BJ (cell line): Measurements from ENCODE around the gene PPM1D. TPM values are rescaled to one million over a fixed set of nuclear protein-coding genes. Genes with fewer than 3 reads are reported as not detected.

Source experiments
- CTCF ChIA-PET: fragments of 350-600 bp; formaldehyde crosslinking; extraction: SDS; loops from one replicate; lab custom pipeline; 2021; ENCODE audit warnings: antibody characterized with exemption, inconsistent platforms; lab: Yijun Ruan, JAX
- POLR2A ChIA-PET: fragments of 300-600 bp; sonication (Branson Sonifier 250); formaldehyde crosslinking; extraction: SDS; loops from one replicate; lab custom pipeline; 2021; ENCODE audit warnings: antibody characterized with exemption; lab: Charles Lee
- DNase-seq: peaks from one replicate; pipeline ENCODE4 v3.0.0-alpha.2; 2011; ENCODE audit warnings: low read depth
- H3K27me3 ChIP-seq: 2 replicates; pipeline ENCODE4 v1.6.0; 2011; ENCODE audit warnings: low read length; ENCODE audit not compliant: control insufficient read depth, insufficient read depth
- H3K36me3 ChIP-seq: 2 replicates; pipeline ENCODE4 v1.5.1; 2011; ENCODE audit warnings: low read length; ENCODE audit not compliant: control insufficient read depth, insufficient read depth
- H3K4me3 ChIP-seq: 2 replicates; pipeline ENCODE4 v1.5.1; 2011; ENCODE audit warnings: low read depth, mild to moderate bottlenecking, control low read depth, low read length
- CTCF ChIP-seq: IDR thresholded peaks from 2 replicates; pipeline ENCODE4 v1.5.1; 2011; ENCODE audit warnings: low read depth, mild to moderate bottlenecking, control low read depth, inconsistent platforms, low read length, moderate library complexity; ENCODE audit not compliant: insufficient read depth
- polyA plus RNA-seq: library from polyadenylated mRNA; depleted of rRNA; stranded (reverse); fragments of >200 nt; gene quantifications from 2 replicates; pipeline ENCODE4 v1.2.3, GENCODE V29; 2011

PPM1D gene
- polyA plus RNA-seq, 1 experiment = 4.2 TPM

- ChIA-PET POLR2A (no interaction called here), CTCF (interaction anchor here (0.9 kb wide), 1 partner anchor 22 kb away, joined by 3 read pairs; no protein-coding TSS in a partner anchor)
- Histone ChIP-seq H3K36me3 (no peaks in the 10 kb centered on the region), H3K27me3 (no peaks in the 10 kb centered on the region), H3K4me3 (no peak overlapping the region)
- TF ChIP-seq CTCF = no peak
- no peak for DNase-seq
These were observed 80.8 kb downstream of the PPM1D start for GRCh38 chr17:60680754-60681153.

GRCh38 chr17:60685437-60685836, 85.4 kb downstream of the PPM1D start:
- ChIA-PET CTCF (no interaction called here), POLR2A (no interaction called here)
- H3K36me3 ChIP-seq = peaks cover 3% of the 10 kb centered on the region; the same call in 1 of the 2 replicates
- H3K4me3 ChIP-seq = no peak overlapping the region
- DNase-seq = no peak
- H3K27me3 ChIP-seq = no peaks in the 10 kb centered on the region
- TF ChIP-seq CTCF = no peak

GRCh38 chr17:60695960-60696359, 96.0 kb downstream of the PPM1D start:
- ChIA-PET POLR2A (no interaction called here), CTCF (no interaction called here)
- DNase-seq = no peak

GRCh38 chr17:60699090-60699489, 99.1 kb downstream of the PPM1D start:
- POLR2A ChIA-PET = no interaction called here
- Histone ChIP-seq H3K4me3 (no peak overlapping the region), H3K36me3 (no peaks in the 10 kb centered on the region), H3K27me3 (no peaks in the 10 kb centered on the region)
- TF ChIP-seq CTCF = no peak
- DNase-seq = no peak
- CTCF ChIA-PET = no interaction called here

More at GRCh38 chr17:60695960-60696359, 96.0 kb downstream of the PPM1D start:
- Histone ChIP-seq H3K27me3 (no peaks in the 10 kb centered on the region), H3K4me3 (no peak overlapping the region), H3K36me3 (no peaks in the 10 kb centered on the region)
- no peak for TF ChIP-seq CTCF

GRCh38 chr17:60704170-60704569, 104.2 kb downstream of the PPM1D start:
- CTCF ChIA-PET = no interaction called here

More at GRCh38 chr17:60704170-60704569, 104.2 kb downstream of the PPM1D start:
- POLR2A ChIA-PET = no interaction called here
- Histone ChIP-seq H3K4me3 (no peak overlapping the region), H3K36me3 (no peaks in the 10 kb centered on the region), H3K27me3 (no peaks in the 10 kb centered on the region)
- TF ChIP-seq CTCF = no peak
- no peak for DNase-seq
